Iris pigment epithelial cell (primary cell): ENCODE results near the gene DIRAS1.

Experiments used
- DNase-seq: peaks from one replicate; pipeline ENCODE4 v3.0.0-alpha.2; 2011; ENCODE audit warnings: low read depth

Gene DIRAS1

DNA sequence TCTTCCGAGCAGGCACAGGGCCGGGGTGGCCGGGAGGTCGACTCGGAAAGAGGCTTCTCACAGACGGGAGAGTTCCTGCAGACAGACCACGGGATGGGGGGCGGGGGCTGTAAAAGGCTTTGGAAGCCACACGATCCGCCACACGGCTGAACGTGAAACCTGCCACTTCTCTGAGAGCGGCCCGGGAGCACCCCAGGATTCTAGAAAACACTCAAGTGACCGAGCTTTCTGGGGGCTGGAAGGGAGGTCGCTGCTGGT, 34.2 kb upstream of the DIRAS1 start:
- no peak for DNase-seq

DNA sequence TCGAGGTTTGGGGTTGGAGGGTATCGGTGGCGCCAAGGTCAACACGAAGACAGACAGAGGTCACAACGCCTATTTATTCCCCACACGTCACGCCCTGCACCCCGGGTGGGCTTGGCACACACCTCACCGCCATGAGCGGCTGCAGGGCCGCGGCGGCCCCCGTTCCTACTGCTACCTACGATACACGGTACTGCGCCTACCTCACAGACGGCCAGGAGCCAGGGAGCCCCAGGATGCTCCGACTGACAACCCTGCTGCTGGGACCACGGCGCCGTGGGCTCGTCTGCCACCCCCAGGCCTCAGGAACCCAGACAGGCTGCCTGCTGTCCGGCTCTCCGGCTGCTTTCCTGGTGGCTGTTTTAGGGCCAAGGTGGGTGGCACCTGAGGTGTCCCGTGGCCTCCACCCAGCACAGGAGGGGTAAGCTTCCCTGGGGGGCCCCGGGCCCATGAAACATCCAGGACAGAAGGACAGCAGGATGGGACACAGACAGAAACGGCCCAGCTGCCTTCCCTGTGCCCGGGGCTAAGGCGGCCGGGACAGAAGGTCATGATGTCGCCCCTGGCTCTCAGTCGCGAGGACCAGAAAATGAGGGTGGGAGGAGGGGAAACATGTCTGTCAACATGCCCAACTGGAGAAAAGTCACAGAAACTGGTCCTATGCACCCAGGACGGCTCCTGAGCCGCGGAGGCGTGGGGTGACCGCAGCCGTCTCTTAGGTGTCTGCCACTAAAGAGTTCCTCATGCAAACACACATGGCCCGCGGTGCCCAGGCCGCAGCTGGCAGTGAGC, 33.7 kb upstream of the DIRAS1 start:
- no peak for DNase-seq

DNA sequence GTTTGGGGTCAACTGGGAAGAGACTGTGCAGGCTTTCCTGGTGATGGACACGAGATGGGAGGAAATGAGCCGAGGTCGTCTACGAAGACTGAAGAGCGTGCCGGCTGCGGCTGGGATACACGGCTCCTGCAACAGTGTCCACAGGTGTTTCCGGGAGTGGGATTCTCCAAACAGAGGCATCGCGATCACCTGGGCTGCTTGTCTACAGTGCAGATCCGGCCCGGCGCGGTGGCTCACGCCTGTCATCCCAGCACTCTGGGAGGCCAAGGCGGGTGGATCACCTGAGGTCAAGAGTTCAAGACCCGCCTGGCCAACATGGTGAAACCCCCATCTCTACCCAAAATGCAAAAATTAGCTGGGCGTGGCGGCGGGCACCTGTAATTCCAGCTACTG, 30.3 kb upstream of the DIRAS1 start:
- DNase-seq, result no peak

DNA sequence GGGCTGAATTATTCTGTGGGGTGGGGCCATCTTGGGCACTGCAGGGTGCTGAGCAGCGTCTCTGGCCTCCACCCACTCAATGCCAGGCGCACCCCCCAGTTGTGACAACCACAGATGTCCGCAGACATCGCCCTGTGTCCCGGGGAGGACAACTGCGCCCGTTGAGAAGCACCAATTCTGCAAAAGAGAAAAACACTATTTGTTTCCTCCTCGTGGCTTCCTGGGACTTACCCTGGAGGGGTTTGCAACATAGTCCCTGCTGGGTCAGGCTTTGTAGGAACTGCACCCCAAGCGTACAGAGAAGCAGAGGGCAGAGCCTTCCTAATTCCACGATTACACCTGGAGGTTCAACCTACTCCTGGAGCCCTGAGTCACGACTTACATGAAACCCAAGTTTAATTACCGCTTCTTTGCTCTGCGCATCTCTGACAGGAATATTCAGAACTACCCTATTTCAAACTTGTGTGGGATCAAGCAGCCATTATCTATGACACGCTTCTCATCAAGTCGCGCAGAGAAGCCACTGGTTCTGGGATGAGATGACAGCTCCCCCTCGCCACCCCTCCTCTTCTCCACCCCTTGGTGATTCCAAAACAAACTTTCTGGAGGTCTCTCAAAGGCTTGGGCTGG, 29.8 kb upstream of the DIRAS1 start:
- no peak for DNase-seq

DNA sequence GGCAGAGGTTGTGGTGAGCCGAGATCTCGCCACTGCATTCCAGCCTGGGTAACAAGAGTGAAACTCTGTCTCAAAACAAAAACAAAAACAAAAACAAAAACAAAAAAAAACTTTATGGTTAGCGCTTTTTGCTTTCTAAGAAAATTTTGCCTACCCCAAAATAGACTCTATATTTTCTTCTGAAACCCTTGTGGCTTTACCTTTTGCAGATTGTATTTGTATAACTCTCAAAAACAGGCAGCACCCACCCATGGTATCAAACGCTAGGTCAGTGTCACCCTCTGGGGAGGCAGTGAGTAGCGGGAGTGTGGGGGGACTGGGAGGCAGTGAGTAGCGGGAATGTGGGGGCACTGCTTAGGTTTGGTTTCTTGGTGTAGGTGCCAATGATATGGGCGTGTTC, 26.2 kb upstream of the DIRAS1 start:
- no peak for DNase-seq

DNA sequence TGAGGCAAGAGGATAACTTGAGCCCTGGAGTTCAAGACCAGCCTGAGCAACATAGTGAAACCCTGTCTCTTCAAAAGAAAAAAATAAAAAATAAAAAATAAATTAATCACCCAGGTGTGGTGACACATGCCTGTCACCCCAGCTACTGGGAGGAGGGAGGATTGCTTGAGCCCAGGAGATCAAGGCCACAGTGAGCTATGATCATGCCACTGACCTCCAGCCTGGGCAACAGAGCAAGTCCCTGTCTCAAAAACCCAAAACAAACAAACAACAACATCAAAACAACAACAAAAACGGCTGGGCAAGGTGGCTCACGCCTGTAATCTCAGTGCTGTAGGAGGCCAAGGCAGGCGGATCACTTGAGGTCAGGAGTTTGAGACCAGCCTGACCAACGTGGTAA, 22.9 kb upstream of the DIRAS1 start:
- DNase-seq, result no peak

DNA sequence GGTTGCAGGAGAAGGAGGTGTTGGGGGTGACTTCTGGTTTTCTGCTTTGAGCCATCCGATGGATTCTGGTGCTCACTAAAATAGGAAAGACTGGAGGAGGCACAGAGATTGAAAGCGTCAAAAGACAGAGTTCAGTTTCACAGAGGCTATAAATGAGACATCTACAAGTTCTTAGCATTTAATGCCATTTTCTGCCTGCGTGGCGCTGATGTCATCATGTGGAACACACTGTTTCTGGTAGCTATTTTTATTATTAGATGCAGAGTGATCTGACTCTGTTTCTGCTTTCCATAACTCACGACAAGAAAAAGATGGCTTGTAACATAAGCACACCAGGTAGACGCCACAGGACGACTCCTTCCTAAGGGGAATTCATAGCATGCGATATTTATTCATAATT, 21.9 kb upstream of the DIRAS1 start:
- DNase-seq, result no peak

DNA sequence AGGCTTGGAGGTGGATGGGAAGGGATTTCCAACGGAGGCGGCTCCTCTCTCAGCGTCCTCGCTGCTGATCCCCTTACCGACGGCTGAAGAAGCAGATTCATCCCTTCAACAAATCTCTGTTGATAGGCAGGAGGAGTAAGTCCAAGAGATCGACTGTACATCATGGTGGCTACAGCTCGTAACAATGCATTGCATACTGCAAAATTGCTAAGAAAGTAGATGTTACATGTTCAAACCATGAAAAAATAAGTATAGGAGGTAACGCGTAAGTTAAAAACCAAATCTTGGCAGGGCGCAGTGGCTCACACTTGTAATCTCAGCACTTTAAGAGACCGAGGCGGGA, 19.1 kb upstream of the DIRAS1 start:
- DNase-seq, result no peak

DNA sequence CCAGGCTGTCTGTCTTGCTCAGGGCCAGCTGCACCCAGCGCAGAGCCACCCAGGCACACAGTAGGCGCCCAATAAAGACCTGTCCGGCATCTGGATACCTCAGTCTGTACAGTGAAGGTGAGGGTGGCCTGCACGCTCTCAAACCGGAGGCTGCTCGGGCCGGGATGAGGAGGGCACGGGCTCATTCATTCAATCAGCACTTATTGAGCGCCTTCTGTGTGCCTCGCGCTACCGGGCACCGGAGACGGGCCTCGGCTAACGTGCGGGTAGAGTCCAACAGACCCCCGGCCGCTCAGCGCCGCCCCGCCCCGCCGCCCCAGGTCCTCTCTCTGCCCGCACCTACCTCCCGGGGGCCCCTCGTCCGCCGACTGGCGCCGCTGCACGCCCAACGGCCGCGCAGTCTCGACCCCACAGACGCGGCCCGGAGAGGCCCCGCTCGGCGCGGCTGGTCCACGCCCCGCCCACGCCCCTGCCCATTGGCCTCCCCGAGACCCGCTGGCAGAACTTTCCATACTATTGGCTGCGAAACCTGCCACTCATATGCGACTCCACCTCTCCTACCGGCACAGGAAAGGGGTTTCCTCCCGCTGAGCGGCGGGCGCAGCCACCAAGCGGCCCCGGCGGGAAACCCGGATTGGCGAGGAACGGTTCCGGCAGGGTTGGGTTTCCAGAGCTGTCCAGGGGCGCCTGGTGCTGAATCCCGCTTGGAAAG, 18.6 kb upstream of the DIRAS1 start, which contains the start of gene SLC39A3:
SLC39A3 (minus strand) TSS at position 416 of the 712 bp plus-strand sequence. CDS start 2,760 bp downstream, outside the sequence.
- DNase-seq, result peak; percentile 98

DNA sequence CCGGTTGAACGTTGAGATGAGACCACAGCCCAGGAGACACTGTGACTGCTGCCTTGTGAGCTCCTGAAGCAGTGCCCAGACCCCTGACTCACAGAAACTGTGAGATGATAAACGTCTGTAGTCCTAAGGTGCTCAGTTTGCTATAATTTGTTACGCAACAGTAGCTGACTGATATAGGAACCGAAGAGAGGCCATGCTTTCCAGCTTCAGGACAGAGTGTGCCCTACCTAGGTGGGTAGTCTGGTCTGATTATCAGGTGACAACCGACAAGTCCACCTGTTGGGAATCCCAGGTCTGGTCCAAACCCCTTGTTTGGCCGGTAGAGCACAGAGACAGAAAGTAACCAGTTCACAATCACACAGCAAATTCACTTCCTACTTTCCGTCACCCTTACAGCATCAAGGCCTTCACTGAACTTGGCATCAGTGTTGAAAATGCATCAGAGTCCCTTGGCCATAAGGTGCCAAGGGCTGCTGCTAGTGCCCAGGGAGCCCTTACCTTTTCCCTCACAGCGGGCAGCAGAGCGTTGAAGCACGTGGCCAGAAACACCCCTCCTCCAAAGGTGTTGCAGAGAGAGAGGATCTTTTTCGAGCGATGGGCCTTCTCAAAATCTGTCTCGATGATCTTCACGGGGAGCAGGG, 15.5 kb upstream of the DIRAS1 start:
- DNase-seq, result no peak

DNA sequence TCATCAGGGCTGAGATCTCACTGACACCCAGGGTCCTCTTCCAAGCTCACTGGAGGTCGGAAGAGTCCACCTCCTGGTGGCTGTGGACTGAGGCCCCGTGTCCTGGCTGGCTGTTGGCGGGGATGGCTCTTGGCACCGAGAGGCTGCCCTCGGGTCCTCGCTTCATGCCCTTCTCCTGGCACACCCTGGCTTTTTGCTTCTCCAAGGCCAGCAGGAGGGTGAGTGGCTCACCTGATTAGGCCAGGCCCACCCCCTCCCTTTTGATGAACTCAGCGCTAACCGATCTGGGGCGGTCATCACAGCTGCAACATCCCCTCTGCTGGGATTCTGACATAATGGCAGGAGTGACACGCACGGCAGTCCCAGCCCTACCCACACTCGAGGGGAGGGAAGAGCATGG, 14.2 kb upstream of the DIRAS1 start:
- DNase-seq, result no peak

DNA sequence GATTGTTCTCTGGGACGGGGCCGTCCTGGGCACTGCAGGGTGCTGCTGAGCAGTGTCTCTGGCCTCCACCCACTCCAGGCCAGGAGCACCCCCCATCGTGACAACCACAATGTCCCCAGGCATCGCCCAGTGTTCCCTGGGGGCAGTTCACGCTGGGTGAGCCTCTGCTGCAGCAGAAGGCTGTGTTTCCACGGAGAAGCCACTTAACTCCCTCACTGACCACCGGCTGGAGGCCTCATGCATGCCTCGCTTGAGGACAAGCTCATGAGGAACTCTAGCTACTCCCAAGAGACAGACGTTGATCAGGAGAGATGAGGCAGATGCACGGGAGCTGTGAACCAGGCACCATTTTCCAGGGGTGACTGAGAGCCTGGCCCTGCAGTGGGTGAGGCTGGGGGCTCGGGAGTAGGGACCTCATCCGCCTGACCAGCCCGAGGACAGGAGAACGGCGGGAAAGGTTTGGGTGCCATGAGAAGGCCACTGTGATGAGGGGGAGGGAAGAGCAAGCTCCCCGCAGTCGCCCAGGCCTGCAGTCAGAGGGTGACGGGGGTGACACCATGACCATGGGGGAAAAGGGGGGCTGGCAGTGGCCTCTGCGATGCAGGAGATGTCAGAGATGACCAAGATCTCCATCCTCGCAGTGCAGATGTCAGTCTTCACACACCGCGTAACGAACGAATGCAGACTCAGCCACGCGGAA, 13.6 kb upstream of the DIRAS1 start:
- DNase-seq, result no peak

DNA sequence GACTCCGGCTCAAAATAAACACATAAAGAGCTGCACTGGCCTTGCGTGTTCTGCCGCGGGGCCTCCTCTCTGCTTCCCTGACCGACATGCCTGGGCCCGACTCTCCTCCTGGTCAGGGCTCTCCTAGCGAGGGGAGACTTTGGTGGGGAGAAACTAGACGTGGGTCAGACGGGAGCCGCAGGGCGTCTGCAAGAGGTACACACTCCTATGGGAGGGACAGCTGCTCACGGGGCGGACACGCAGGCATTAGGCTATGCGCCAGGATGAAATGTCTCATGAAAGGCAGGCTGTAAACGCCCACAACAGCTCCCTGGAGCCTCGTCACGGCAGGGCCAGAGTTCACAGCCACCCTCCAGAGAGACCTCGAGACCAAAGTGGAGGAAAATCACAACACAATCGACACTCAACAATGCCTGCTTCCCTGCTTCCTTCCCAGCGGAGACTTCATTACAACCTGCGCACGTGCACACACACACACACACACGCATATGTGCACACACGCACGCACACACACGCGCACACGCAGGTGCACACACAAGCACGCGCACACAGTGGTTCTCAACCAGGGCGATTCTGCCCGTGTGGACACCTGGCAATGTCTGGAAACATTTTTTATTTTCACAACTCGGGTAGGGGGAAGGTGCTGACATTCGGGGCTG, 12.9 kb upstream of the DIRAS1 start:
- no peak for DNase-seq

DNA sequence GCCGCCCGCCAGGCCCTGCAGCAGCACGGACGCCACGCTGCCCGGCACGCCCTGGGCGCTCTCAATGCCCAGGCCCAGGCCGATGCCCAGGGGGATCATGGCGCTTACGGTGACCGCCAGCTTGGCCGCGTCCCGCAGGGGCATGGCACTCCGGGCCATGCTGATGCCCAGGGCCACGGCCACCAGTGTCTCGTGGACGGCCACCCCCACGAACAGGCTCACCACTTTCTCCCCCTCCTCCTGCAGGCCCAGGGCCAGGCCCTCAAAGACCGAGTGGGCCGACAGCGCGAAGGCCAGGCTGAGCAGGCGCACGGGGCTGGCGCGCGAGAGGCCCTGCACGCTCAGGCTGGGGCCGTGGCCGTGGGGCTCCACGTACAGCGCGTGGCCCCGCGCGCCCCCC, 11.7 kb upstream of the DIRAS1 start:
- no peak for DNase-seq

DNA sequence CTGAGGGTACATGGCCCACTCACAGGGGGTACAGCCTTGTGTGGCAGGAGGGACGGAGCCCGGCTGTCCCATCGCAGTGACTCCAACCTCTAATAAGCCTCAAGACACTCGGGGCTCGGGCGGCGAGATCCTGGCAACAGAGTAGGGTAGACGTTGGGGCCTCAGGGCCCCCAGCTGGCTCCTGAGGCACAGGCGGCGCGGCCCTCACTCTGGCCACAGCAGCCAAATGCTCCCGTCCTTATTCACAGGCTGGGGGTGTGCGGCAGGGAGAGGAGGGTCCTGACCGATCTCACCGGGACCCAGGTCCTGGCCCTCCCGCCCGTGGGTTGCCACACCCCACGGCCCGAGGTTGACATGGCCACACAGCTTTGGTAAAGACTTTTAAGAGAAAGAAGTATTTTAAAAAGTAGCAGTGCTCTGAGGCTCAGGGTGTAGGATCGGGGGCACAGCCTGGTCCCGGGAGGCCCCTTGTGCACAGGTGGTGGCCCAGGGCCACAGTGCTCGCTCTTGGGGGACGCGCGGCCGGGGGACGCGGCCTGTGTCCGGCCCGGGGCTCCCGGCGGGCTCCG, 11.1 kb upstream of the DIRAS1 start:
- no peak for DNase-seq

DNA sequence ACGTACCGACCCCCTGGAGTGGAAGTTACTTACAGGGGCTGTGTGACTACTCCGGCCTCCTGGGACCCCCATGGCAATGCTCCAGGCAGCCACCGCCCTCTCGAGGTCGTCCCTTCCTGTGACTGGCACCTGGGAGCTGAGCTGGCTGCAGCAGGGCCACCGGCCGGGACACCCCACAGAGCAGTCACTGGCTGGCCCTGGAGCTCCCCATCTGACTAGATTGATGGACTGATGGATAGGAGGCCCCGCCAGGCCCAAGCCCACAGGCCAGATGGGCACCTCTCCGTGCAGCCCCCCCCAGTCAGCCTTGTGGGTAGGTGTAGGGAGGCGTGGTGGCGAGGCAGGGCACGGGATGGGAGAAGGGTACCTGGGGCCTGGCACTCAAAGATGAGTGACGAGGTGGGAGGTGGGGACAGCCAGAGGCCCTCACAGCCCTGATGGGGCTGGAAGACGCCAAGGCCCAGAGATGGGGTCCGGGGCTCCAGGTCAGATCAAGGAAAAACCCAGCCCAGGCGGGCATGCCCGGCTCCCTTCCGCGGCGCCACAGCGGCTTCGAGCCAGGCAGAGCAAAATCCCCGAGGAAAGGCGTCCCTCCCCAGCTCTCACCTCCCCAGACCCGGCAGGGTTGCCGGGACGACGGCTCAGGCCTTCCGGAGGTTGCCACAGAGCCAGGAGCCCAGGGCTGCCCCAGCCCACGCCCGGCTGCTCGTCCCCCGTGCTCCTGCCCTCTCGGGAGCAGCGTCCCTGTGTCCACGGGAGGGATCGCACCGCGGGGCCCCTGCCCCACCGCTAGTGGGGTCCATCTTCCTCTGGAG, 10.2 kb upstream of the DIRAS1 start:
- no peak for DNase-seq

DNA sequence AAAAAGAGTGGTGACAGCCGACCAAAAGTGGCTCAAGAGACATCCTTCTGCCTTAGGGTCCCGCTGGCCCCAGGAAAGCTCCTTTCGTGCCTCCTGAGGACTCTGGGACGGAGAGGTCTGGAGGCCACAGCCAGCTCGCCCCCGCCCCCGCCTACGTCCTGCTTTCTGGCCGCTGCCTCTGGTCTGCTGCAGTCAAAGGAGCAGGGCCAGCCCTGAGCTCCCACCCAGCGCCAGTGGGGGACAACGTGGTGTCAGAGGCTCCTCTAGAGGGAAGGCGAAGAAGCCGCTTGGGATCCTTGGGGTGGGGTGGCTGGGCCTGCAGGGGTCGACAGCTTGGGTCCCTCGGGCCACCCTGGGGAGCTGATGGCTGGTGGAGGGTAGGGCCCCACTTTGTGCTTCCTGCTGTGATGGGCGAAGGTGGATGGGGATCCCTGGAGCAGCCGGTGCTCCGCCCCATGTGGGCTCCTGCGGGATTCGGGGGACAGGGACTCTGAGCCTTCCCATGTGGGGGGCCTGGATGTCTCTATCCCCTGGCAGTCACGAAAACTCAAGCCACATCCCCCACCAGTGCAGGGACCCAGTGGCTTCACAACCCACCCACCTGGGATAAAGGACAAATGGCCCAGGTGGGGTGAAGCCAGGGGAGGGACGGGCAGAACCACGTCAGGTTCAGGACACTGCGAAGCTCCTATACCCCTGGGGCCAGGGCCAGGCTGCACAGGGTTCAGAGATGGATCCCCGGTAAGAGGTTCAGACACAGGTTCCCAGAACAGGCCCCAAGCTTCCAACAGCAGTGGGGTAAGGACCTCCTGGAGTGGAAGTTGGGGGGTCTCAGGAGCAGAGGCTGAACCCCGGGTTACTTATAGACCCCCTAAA, 9.0 kb upstream of the DIRAS1 start:
- DNase-seq, result no peak

DNA sequence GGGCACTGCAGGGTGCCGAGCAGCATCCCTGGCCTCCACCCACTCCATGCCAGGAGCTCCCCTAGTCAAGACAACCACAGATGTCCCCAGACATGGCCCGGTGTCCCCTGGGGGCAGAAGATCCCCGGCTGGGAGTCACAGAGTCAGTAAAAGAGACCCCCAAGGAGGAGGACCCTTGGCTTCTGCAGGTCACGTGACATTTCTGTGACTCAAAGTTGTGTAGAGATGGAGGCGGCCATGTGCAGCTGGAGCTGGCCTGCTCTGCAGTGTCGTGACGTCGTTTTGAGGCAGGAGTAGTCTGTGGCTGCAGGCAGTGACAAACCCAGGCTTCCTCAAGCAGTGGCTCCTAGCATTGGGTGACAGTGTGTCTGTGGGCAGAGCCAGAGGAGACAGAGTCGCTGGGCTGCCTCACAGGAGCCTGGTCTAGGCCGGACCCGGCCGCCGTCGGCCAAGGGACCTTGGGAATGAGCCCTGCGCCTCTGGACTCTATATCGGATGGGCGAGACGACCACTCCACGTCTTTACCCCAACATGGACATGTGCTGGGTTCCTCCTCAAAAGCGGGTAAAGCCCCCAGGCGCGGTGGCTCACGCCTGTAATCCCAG, 7.7 kb upstream of the DIRAS1 start:
- DNase-seq, result no peak

DNA sequence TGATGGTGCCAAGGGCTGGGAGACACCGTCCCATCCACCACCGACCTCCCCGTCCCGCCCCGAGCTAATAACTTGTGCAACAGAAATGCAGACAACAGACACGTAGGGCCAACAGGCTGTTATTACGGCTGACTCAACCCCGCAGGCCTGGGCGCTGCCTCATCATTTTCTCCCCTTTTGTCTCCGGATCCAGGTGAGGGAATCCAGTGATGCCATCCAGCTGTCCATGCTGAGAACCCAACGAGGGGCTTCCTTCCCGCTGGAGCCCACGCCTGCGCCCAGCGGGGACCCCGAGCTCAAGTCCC, 6.4 kb upstream of the DIRAS1 start:
- DNase-seq, result peak; percentile 4
